SK-N-SH treated with all-trans-retinoic acid at 6 μM for 48 hours (cell line): ENCODE results near the gene CNGB1.

ENCODE experiments used
- ATAC-seq: fragments of 200-7000 bp; cut with Tn5 transposase; 3 replicates; pipeline ENCODE4 v1.9.1; 2020; ENCODE audit warnings: mild to moderate bottlenecking, moderate library complexity
- ARNTL ChIP-seq: fragments of 450-650 bp; formaldehyde crosslinking; IDR thresholded peaks from 2 replicates; pipeline ENCODE4 v1.5.0; 2020; ENCODE audit warnings: low read depth, mild to moderate bottlenecking, moderate library complexity, borderline replicate concordance
- BACH2 ChIP-seq: fragments of 250-450 bp; sonication (Bioruptor Pico); IDR thresholded peaks from 2 replicates; pipeline ENCODE4 v1.9.0; 2021; ENCODE audit warnings: mild to moderate bottlenecking, borderline replicate concordance
- CSDC2 ChIP-seq: fragments of 250-450 bp; sonication (Bioruptor Pico); IDR thresholded peaks from 2 replicates; pipeline ENCODE4 v1.5.0; 2020; ENCODE audit warnings: mild to moderate bottlenecking, moderate library complexity
- ESRRG ChIP-seq: fragments of 250-450 bp; sonication (Bioruptor Pico); IDR thresholded peaks from 2 replicates; pipeline ENCODE4 v1.6.1; 2021; ENCODE audit warnings: mild to moderate bottlenecking
- GLIS3 ChIP-seq: fragments of 250-450 bp; sonication (Bioruptor Pico); IDR thresholded peaks from 2 replicates; pipeline ENCODE4 v1.5.0; 2020; ENCODE audit warnings: mild to moderate bottlenecking, moderate library complexity
- ISL1 ChIP-seq: fragments of 250-450 bp; sonication (Bioruptor Pico); IDR thresholded peaks from 2 replicates; pipeline ENCODE4 v2.1.2; 2022; ENCODE audit warnings: mild to moderate bottlenecking, moderate library complexity
- OSR1 ChIP-seq: fragments of 250-450 bp; sonication (Bioruptor Pico); IDR thresholded peaks from 2 replicates; pipeline ENCODE4 v1.8.0; 2022; ENCODE audit warnings: moderate library complexity, mild to moderate bottlenecking, inconsistent platforms
- PPARA ChIP-seq: fragments of 250-450 bp; sonication (Bioruptor Pico); IDR thresholded peaks from 2 replicates; pipeline ENCODE4 v1.5.0; 2020; ENCODE audit warnings: mild to moderate bottlenecking, borderline replicate concordance
- SNAI2 ChIP-seq: fragments of 250-450 bp; sonication (Bioruptor Pico); IDR thresholded peaks from 2 replicates; pipeline ENCODE4 v1.5.0; 2020; ENCODE audit warnings: mild to moderate bottlenecking, moderate library complexity
- TCF4 ChIP-seq: fragments of 250-450 bp; sonication (Bioruptor Pico); IDR thresholded peaks from 2 replicates; pipeline ENCODE4 v1.8.0; 2021; ENCODE audit warnings: mild to moderate bottlenecking, moderate library complexity, borderline replicate concordance
- TOX ChIP-seq: fragments of 250-450 bp; sonication (Bioruptor Pico); IDR thresholded peaks from 2 replicates; pipeline ENCODE4 v1.8.0; 2021; ENCODE audit warnings: mild to moderate bottlenecking, moderate library complexity, borderline replicate concordance
- ZC3H10 ChIP-seq: fragments of 250-450 bp; sonication (Bioruptor Pico); IDR thresholded peaks from 2 replicates; pipeline ENCODE4 v1.5.1; 2021; ENCODE audit warnings: mild to moderate bottlenecking, moderate library complexity
- ZFP3 ChIP-seq: fragments of 250-450 bp; sonication (Bioruptor Pico); IDR thresholded peaks from 2 replicates; pipeline ENCODE4 v1.5.0; 2020; ENCODE audit warnings: mild to moderate bottlenecking, moderate library complexity
- ZFP30 ChIP-seq: fragments of 450-650 bp; formaldehyde crosslinking; IDR thresholded peaks from 2 replicates; pipeline ENCODE4 v1.5.0; 2022; ENCODE audit warnings: mild to moderate bottlenecking, moderate library complexity
- ZNF565 ChIP-seq: fragments of 450-650 bp; formaldehyde crosslinking; conservative IDR thresholded peaks from 2 replicates; pipeline ENCODE4 v1.5.0; 2020; ENCODE audit warnings: low read depth, mild to moderate bottlenecking, moderate library complexity
- ZNF70 ChIP-seq: fragments of 450-650 bp; formaldehyde crosslinking; IDR thresholded peaks from 2 replicates; pipeline ENCODE4 v1.5.0; 2020; ENCODE audit warnings: mild to moderate bottlenecking, moderate library complexity
- ZNF8 ChIP-seq: fragments of 450-650 bp; formaldehyde crosslinking; IDR thresholded peaks from 2 replicates; pipeline ENCODE4 v1.5.0; 2020; ENCODE audit warnings: mild to moderate bottlenecking, moderate library complexity
- TF ChIP-seq, protein P1 (sequence below): fragments of 250-450 bp; sonication (Bioruptor Pico); IDR thresholded peaks from 2 replicates; pipeline ENCODE4 v1.5.0; 2020; ENCODE audit warnings: mild to moderate bottlenecking, moderate library complexity
- TF ChIP-seq, protein P2 (sequence below): fragments of 250-450 bp; sonication (Bioruptor Pico); IDR thresholded peaks from 2 replicates; pipeline ENCODE4 v1.5.1; 2021; ENCODE audit warnings: mild to moderate bottlenecking, moderate library complexity
- TF ChIP-seq, protein P3 (sequence below): fragments of 250-450 bp; sonication (Bioruptor Pico); IDR thresholded peaks from 2 replicates; pipeline ENCODE4 v1.8.0; 2020; ENCODE audit warnings: mild to moderate bottlenecking, moderate library complexity, borderline replicate concordance
- TF ChIP-seq, protein P4 (sequence below): fragments of 250-450 bp; sonication (Bioruptor Pico); IDR thresholded peaks from 2 replicates; pipeline ENCODE4 v1.5.1; 2020; ENCODE audit warnings: low read depth, mild to moderate bottlenecking, moderate library complexity

CNGB1 gene

DNA sequence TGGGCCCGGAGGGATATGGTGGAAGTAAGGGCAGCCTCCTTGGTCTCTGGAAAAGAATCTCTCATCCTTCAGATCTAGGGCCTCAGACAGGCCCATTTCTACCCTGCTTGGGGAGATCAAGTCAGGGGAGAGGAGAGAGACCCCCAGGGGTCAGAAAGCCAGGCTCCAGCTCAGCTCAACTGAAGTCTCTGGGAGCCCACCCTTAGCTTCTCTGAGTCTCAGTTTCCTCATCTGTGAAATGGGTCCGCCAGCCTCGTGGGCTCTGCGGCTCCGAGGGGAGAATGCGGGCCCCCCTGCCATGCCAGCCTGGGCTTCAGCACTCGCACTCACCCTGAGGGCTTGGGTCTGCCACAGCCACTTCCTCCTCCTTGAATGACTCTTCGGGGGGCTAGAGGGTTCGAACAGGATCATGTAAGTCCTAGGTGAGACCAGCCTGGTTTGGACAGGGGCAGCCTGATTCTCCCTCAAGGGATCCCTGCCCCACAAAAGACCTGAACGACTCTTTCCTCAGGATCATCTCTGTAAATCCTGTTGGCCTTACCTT, 6.7 kb downstream of the CNGB1 start:
- ATAC-seq = no peak
- TF ChIP-seq PPARA (CRISPR knock-in tag) (no peak), ISL1 (CRISPR knock-in tag) (no peak), ZFP30 (no peak), ESRRG (no peak), TCF4 (CRISPR knock-in tag) (no peak), ZNF8 (no peak), GLIS3 (CRISPR knock-in tag) (no peak), ZNF565 (CRISPR knock-in tag) (no peak), TOX (CRISPR knock-in tag) (no peak), BACH2 (no peak), ZC3H10 (CRISPR knock-in tag) (no peak), SNAI2 (no peak)
- TF ChIP-seq, protein P1, sequence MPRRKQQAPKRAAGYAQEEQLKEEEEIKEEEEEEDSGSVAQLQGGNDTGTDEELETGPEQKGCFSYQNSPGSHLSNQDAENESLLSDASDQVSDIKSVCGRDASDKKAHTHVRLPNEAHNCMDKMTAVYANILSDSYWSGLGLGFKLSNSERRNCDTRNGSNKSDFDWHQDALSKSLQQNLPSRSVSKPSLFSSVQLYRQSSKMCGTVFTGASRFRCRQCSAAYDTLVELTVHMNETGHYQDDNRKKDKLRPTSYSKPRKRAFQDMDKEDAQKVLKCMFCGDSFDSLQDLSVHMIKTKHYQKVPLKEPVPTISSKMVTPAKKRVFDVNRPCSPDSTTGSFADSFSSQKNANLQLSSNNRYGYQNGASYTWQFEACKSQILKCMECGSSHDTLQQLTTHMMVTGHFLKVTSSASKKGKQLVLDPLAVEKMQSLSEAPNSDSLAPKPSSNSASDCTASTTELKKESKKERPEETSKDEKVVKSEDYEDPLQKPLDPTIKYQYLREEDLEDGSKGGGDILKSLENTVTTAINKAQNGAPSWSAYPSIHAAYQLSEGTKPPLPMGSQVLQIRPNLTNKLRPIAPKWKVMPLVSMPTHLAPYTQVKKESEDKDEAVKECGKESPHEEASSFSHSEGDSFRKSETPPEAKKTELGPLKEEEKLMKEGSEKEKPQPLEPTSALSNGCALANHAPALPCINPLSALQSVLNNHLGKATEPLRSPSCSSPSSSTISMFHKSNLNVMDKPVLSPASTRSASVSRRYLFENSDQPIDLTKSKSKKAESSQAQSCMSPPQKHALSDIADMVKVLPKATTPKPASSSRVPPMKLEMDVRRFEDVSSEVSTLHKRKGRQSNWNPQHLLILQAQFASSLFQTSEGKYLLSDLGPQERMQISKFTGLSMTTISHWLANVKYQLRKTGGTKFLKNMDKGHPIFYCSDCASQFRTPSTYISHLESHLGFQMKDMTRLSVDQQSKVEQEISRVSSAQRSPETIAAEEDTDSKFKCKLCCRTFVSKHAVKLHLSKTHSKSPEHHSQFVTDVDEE = no peak
- TF ChIP-seq, protein P2, sequence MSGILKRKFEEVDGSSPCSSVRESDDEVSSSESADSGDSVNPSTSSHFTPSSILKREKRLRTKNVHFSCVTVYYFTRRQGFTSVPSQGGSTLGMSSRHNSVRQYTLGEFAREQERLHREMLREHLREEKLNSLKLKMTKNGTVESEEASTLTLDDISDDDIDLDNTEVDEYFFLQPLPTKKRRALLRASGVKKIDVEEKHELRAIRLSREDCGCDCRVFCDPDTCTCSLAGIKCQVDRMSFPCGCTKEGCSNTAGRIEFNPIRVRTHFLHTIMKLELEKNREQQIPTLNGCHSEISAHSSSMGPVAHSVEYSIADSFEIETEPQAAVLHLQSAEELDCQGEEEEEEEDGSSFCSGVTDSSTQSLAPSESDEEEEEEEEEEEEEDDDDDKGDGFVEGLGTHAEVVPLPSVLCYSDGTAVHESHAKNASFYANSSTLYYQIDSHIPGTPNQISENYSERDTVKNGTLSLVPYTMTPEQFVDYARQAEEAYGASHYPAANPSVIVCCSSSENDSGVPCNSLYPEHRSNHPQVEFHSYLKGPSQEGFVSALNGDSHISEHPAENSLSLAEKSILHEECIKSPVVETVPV = no peak
- TF ChIP-seq, protein P3, sequence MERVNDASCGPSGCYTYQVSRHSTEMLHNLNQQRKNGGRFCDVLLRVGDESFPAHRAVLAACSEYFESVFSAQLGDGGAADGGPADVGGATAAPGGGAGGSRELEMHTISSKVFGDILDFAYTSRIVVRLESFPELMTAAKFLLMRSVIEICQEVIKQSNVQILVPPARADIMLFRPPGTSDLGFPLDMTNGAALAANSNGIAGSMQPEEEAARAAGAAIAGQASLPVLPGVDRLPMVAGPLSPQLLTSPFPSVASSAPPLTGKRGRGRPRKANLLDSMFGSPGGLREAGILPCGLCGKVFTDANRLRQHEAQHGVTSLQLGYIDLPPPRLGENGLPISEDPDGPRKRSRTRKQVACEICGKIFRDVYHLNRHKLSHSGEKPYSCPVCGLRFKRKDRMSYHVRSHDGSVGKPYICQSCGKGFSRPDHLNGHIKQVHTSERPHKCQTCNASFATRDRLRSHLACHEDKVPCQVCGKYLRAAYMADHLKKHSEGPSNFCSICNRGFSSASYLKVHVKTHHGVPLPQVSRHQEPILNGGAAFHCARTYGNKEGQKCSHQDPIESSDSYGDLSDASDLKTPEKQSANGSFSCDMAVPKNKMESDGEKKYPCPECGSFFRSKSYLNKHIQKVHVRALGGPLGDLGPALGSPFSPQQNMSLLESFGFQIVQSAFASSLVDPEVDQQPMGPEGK (CRISPR knock-in tag) = no peak
- TF ChIP-seq, protein P4, sequence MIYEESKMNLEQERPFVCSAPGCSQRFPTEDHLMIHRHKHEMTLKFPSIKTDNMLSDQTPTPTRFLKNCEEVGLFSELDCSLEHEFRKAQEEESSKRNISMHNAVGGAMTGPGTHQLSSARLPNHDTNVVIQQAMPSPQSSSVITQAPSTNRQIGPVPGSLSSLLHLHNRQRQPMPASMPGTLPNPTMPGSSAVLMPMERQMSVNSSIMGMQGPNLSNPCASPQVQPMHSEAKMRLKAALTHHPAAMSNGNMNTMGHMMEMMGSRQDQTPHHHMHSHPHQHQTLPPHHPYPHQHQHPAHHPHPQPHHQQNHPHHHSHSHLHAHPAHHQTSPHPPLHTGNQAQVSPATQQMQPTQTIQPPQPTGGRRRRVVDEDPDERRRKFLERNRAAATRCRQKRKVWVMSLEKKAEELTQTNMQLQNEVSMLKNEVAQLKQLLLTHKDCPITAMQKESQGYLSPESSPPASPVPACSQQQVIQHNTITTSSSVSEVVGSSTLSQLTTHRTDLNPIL (CRISPR knock-in tag) = no peak

DNA sequence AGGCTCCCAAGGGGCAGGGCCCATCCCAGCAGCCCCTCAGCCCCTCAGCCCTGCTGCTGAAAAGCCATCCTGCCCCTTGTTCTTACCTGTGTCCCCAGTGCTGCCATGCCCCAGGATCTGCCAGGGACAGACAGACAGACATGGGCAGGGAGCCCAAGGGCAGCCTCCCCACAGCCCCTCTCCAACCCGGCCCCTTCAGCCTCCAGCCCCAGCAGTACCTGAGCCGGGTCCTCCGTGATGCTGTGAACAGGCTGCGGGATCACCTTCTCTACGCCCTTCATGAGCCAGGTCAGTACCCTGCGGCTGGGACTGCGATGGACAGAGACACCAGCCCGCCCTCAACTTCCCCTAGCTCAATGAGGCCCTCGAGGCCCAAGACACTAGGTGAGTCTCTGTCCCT, 8.2 kb downstream of the CNGB1 start:
- no peak for ATAC-seq
- no peak for TF ChIP-seq OSR1 (CRISPR knock-in tag)
- TF ChIP-seq ESRRG = no peak
- TF ChIP-seq TOX (CRISPR knock-in tag) = no peak
- TF ChIP-seq ISL1 (CRISPR knock-in tag) = no peak
- TF ChIP-seq ZFP3 = no peak
- TF ChIP-seq, protein P4 (CRISPR knock-in tag) = no peak
- TF ChIP-seq CSDC2 (CRISPR knock-in tag) = no peak
- TF ChIP-seq ZFP30 = no peak
- TF ChIP-seq TCF4 (CRISPR knock-in tag) = no peak
- TF ChIP-seq BACH2 = no peak
- TF ChIP-seq GLIS3 (CRISPR knock-in tag) = no peak
- no peak for TF ChIP-seq ZNF70 (CRISPR knock-in tag)
- TF ChIP-seq SNAI2 = no peak
- TF ChIP-seq PPARA (CRISPR knock-in tag) = no peak
- no peak for TF ChIP-seq ZNF8
- TF ChIP-seq, all 23 proteins: peak for 0

DNA sequence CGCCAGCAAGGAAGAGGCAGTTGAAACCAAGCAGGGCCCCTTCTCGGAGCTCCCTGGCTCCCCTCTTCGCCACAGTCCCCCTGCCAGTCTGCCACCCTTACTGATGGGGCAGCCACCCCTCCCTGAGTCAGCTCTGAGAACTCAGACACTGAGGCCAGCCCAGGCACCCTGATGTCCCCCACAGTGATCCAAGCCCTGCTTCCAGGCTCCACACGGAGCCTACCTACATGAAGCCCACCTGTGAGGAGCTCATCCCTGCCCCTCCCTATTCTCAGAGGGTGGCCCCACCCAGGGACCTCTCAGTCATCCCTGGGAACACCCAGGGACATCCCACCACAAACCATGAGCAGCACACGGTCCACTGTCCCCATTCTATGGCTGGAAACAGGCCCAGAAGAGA, 8.9 kb downstream of the CNGB1 start:
- TF ChIP-seq GLIS3 (CRISPR knock-in tag) = no peak
- no peak for TF ChIP-seq ZFP30
- TF ChIP-seq PPARA (CRISPR knock-in tag) = no peak
- no peak for TF ChIP-seq ISL1 (CRISPR knock-in tag)
- TF ChIP-seq ARNTL (CRISPR knock-in tag) = no peak
- no peak for TF ChIP-seq BACH2
- TF ChIP-seq, protein P4 (CRISPR knock-in tag) = no peak
- ATAC-seq = no peak
